SK-N-SH (cell line): ENCODE data around the gene COL4A6.

ENCODE experiments used
- CTCF ChIP-seq: fragments of 200-600 bp; sonication (generic); IDR thresholded peaks from 2 replicates; pipeline ENCODE4 v1.6.1; 2017; ENCODE audit warnings: antibody characterized with exemption, mild to moderate bottlenecking, moderate library complexity
- ELF1 ChIP-seq: IDR thresholded peaks from 2 replicates; pipeline ENCODE4 v1.4.0; 2012
- EP300 ChIP-seq, 2 experiments: IDR thresholded peaks; 2 replicates each; pipeline versions ENCODE4 v1.4.0 to v1.6.1; 2012; ENCODE audit warnings: borderline replicate concordance in 1 of 2, low read depth in 1 of 2, low read length in 1 of 2
- EZH2phosphoT487 ChIP-seq: fragments of 200-600 bp; sonication (generic); IDR thresholded peaks from 2 replicates; pipeline ENCODE4 v1.6.1; 2017; ENCODE audit warnings: low read depth, mixed run types, mild to moderate bottlenecking, antibody characterized with exemption, moderate library complexity, borderline replicate concordance
- GABPA ChIP-seq: IDR thresholded peaks from 2 replicates; pipeline ENCODE4 v1.4.0; 2012; ENCODE audit warnings: low read depth, mild to moderate bottlenecking
- JUND ChIP-seq: IDR thresholded peaks from 2 replicates; pipeline ENCODE4 v1.4.0; 2012
- POLR2AphosphoS5 ChIP-seq: IDR thresholded peaks from 2 replicates; pipeline ENCODE4 v1.6.1; 2012; ENCODE audit warnings: low read depth, low read length
- RFX5 ChIP-seq: IDR thresholded peaks from 2 replicates; pipeline ENCODE4 v1.6.1; 2012; ENCODE audit warnings: mild to moderate bottlenecking, improper control_type of control experiment, low read length
- SIN3A ChIP-seq: IDR thresholded peaks from 2 replicates; pipeline ENCODE4 v1.6.1; 2012; ENCODE audit warnings: low read depth, mild to moderate bottlenecking, low read length, moderate library complexity, borderline replicate concordance
- TAF1 ChIP-seq: IDR thresholded peaks from 2 replicates; pipeline ENCODE4 v1.6.1; 2012; ENCODE audit warnings: low read depth, mild to moderate bottlenecking, low read length, moderate library complexity, borderline replicate concordance
- USF1 ChIP-seq: IDR thresholded peaks from 2 replicates; pipeline ENCODE4 v1.4.0; 2012; ENCODE audit warnings: low read depth, borderline replicate concordance

GRCh38 chrX:108447303-108447702, 9.1 kb upstream of the COL4A6 start:
- TF ChIP-seq POLR2AphosphoS5 (no peak), SIN3A (no peak), GABPA (no peak), CTCF (no peak), TAF1 (no peak), ELF1 (no peak), EP300 (IDR thresholded peaks at IDR 0.05; ENCODE audit: borderline replicate concordance in 1 of 2, low read depth in 1 of 2, low read length in 1 of 2) (no peak), JUND (no peak), EZH2phosphoT487 (no peak), USF1 (no peak), RFX5 (no peak)
